Stimulated activated CD8-positive, alpha-beta memory T cell treated with anti-CD3 and anti-CD28 coated beads, Interleukin-15, amount 100 ng/mL, for 4 hours (primary cell): ENCODE measurements around the gene RILPL1.
A peak's percentile ranks its signal among the peaks of the same experiment; 100 is the strongest.
"Not testable (repeated sequence)": the region's sequence is repeated elsewhere in the genome, so short reads cannot be mapped to it uniquely, and the experiment has no call there.

ENCODE experiments used
- DNase-seq, 2 donors: peaks; one replicate each; pipeline ENCODE4 v3.0.0-alpha.2; 2020; ENCODE audit warnings: low read depth in 2 of 2

Gene RILPL1

DNA sequence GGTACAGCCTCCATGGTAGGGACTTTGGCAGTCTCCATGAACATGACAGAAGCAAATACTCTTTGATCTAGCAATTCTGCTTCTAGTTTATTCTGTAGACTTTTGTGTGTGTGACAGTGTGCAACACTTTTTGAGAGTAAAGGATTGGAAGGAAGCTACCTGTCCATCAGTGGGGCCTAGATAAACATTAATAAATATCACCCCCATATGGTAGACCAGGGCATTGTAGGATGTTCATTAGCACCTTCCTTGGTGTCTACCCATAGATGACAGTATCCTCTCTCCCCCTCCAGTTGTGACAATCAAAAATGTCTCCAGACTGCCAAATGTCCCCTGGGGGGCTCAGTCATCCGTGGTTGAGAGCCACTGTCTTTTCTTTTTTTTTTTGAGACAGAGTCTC, 64.7 kb downstream of the RILPL1 start:
- no peak for DNase-seq

DNA sequence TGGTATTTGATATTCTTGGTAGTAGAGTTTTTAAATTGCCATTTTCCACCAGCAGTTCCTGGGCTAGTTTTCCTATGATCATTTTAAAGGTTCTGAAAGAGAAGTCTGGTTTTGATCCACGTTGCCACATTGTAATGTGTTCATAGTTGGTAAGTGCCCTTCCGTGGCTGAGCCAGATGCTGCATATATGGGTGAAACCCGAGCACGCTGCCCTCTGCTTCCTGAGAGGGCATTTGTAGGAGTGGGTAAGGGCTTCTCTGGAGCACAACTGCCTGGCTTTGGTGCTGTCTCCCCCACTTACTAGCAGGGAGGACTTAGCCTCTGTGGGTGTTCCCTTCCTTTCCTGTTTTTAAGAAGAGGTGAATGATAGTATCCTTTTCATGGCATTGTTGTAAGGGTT, 68.4 kb downstream of the RILPL1 start:
- no peak for DNase-seq

- DNase-seq, result not testable (repeated sequence)
Measured at GRCh38 chr12:123463174-123463573, 70.3 kb downstream of the RILPL1 start.

DNA sequence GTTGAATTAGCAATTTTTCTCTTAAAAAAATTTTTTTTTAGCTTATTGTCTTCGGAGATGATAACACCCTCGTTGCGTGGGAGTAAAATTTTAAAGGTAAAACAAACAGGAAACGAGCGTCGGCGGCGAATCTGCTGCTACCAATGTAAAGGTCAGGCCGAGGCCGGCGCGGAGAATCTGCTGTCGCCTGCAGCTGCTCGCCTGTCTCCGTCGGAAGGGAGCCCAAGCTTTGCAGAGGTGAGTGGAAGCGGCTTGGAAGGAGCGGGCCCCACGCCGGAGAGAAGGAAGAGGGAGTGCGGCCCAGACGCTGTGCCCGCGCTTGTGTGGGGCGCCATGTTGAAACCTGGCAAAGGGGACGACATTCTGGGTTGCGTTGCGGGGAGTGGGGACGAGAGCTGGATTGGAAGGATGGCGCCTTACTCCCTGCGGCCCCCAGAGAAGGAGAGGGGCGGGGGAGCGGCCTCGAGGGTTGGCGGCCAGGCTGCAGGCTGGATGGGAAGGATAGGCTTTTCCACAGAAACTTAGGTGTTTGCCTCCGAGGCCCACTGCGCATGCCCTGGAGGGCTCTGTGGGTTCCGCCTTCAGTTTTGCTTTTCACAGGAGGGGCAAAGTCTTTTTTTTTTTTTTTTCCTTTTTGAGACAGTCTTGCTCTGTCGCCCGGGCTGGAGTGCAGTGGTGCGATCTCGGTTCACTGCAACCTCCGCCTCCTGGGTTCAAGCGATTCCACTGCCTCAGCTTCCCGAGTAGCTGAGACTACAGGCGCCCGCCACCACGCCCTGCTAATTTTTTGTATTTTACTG, 75.3 kb downstream of the RILPL1 start, which contains the start of gene SNRNP35:
Gene SNRNP35 (plus strand): TSS at position 160 of the 800 bp plus-strand sequence. CDS start 7,402 bp downstream, outside the sequence.
- peak; percentile 68 to 77 for DNase-seq

DNA sequence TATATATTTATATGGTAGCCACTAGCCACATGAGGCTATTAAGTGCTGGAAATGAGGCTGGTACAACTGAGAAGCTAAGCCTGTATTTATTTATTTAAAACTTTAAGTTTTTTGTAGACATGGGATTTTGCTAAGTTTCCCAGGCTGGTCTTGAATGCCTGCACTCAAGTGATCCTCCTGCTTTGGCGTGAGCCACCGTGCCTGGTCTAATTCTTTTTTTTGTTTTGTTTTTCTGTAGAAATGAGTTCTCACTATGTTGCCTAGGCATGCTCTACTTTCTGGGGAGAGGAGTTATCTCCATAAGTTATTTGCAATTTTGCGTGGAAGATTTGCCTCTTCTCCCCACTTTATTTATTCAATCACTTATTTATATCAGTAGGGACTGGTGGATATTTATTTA, 80.4 kb downstream of the RILPL1 start:
- DNase-seq, result no peak

DNA sequence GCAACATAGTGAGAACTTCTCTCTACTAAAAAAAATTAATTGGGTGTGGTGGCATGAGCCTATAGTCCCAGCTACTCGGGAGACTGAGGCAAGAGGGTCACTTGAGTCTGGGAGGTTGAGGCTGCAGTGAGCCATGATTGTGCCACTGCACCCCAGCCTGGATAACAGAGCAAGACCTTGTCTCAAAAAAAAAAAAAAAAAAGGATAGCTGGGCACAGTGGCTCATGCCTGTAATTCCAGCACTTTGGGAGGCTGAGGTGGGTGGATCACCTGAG, 81.3 kb downstream of the RILPL1 start:
- not testable (repeated sequence) for DNase-seq

DNA sequence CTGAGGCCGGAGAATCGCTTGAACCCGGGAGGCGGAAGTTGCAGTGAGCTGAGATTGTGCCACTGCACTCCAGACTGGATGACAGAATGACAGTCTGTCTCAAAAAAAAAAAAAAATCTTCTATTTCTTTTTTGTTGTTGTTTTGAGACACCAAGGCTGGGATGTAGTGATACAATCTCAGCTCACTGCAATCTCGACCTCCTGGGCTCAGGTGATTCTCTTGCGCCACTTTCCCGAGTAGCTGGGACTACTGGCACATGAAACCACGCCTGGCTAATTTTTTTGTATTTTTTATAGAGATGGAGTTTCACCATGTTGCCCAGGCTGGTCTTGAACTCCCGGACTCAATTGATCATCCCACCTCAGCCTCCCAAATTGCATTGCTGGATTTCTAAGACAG, 82.9 kb downstream of the RILPL1 start:
- no peak for DNase-seq

- no peak for DNase-seq
Measured at GRCh38 chr12:123449856-123450255, 83.7 kb downstream of the RILPL1 start.

DNA sequence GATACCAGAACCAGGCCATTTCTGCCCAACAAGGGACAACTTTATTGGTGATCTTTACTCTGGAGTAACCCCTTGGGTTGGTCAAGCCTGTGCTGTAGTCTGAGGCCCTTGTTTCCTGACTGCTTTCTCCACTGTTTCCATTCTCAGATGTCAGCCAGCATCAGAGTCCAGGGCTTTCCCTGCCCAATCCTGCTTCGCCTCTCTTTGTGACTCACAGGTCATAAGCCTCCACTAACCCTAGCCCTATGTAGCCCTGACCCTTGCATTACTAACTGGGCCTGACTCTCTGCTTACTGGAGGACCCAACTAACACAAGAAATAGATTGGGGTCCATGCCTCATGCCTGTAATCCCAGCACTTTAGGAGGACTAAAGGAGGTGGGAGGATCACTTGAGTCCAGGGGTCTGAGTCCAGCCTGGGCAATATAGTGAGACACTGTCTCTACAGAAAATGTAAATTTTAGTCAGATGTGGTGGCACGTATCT, 84.2 kb downstream of the RILPL1 start:
- DNase-seq, result no peak

GRCh38 chr12:123446333-123446713, 87.2 kb downstream of the RILPL1 start:
- no peak for DNase-seq

DNA sequence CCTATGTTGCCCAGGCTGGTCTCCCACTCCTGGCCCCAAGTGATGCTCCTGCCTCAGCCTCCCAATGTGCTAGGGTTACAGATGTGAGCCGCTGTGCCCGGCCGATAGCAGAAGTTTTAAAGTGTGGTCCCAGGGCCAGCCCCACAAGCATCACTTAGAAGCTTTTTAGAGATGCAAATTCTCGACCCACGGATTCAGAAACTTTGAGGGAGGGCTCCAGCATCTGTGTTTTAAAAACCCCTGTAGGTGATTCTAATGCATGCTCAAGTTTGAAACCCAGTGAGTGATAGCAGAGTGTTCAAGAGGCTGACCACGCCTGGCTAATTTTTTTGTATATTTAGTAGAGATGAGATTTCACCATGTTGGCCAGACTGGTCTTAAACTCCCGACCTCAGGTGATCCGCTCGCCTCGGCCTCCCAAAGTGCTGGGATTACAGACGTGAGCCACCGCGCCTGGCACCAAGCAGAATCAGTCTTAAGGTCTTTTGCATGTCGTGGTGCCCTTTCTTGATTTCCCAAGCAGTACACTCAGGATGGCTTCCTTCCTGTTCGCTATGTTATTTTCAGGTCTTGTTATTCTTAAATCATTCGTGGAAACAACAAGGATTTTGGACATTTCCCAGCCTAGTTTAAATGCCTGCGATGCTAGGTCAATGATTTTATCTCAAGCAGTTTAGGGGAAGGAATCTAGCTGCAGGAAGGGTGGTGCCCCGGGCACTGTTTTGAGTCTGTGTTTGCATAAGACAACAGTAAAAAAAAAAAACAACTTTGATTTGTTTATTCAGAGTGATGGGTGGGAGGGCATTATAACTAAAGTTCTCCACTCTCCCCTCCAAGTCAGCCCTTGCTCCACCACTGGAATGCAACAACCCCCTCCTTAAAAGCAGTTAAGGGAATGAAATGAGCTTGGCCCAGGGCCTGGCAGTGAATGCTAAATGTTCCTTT, 87.9 kb downstream of the RILPL1 start:
- DNase-seq, result no peak

GRCh38 chr12:123444092-123445026, 89.2 kb downstream of the RILPL1 start:
- DNase-seq, result no peak

DNA sequence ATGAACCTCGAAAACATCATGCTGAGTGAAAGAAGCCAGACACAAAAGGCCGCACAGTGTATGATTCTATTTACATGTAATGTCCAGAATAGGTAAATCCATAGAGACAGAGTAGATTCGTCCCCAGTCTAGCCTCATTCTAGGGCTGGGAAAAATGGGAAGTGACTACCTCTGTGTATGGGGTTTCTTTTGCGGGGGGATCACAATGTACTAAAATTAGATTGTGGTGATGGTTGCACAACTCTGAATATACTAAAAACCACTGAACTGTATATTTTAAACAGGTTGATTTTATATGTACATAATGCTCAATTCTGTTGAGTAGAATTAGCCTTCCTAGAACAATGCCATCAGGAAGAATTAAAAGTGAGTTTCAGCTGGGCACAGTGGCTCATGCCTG, 90.7 kb downstream of the RILPL1 start:
- DNase-seq, result no peak

- DNase-seq, result no peak
Measured at GRCh38 chr12:123441523-123442164, 91.9 kb downstream of the RILPL1 start.

GRCh38 chr12:123436017-123436964, 97.2 kb downstream of the RILPL1 start, which contains the start of gene RILPL2:
RILPL2 (minus strand) TSS chr12:123436684; CDS start chr12:123436420, 264 bp downstream.
- peak; percentile 84 to 85 for DNase-seq

- no peak for DNase-seq
Measured at GRCh38 chr12:123435636-123436016, 97.9 kb downstream of the RILPL1 start.

GRCh38 chr12:123433615-123434014, 99.9 kb downstream of the RILPL1 start:
- no peak for DNase-seq

GRCh38 chr12:123431951-123432817, 101.3 kb downstream of the RILPL1 start:
- DNase-seq, result not testable (repeated sequence)

DNA sequence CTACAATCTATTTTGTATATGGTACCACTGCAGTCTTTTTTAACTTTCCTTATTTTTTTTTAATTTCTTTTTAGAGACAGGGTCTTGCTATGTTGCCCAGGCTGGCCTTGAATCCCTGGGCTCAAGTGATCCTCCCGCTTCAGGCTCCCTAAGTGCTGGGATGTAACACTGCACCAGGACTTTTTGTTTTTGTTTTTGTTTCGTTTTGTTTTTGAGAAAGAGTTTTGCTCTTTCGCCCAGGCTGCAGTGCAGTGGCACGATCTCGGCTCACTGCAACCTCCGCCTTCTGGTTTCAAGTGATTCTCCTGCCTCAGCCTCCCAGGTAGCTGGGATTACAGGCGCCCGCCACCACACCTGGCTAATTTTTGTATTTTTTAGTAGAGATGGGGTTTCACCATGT, 104.4 kb downstream of the RILPL1 start:
- not testable (repeated sequence) for DNase-seq
